SU-DHL-6 (cell line): ENCODE data around the gene OBSCN.

ENCODE experiments used
- H2AFZ ChIP-seq: fragments of 200-600 bp; sonication (generic); 2 replicates; pipeline ENCODE4 v1.6.1; 2014; ENCODE audit warnings: low read depth, mild to moderate bottlenecking, moderate library complexity, mixed read lengths, antibody characterized with exemption, low read length; ENCODE audit not compliant: severe bottlenecking
- H3F3A ChIP-seq: fragments of 200-600 bp; shearing (Covaris generic); 2 replicates; pipeline ENCODE4 v1.6.0; 2016; ENCODE audit warnings: antibody characterized with exemption, mild to moderate bottlenecking; ENCODE audit not compliant: insufficient read depth
- H3K27ac ChIP-seq: fragments of 200-600 bp; sonication (generic); 2 replicates; pipeline ENCODE4 v1.5.1; 2016; ENCODE audit warnings: low read depth, mild to moderate bottlenecking, low read length, moderate library complexity, mixed read lengths
- H3K27me3 ChIP-seq: fragments of 200-600 bp; sonication (generic), shearing (Covaris generic); 2 replicates; pipeline ENCODE4 v1.6.0; 2014; ENCODE audit warnings: mild to moderate bottlenecking, low read length
- H3K36me3 ChIP-seq: fragments of 200-600 bp; sonication (generic); 2 replicates; pipeline ENCODE4 v1.6.1; 2014; ENCODE audit warnings: mild to moderate bottlenecking, low read length, mixed read lengths
- H3K4me2 ChIP-seq: fragments of 300-600, 200-600 bp; shearing (Covaris generic), sonication (generic); 2 replicates; pipeline ENCODE4 v1.6.0; 2014; ENCODE audit warnings: low read length, low read depth, mild to moderate bottlenecking; ENCODE audit not compliant: poor library complexity, severe bottlenecking
- H3K4me3 ChIP-seq: fragments of 200-600 bp; sonication (generic); 2 replicates; pipeline ENCODE4 v1.5.1; 2014; ENCODE audit warnings: antibody characterized with exemption, low read length, mild to moderate bottlenecking, mixed read lengths; ENCODE audit not compliant: insufficient read depth, poor library complexity, severe bottlenecking
- H3K79me2 ChIP-seq: fragments of 200-600 bp; sonication (generic); 2 replicates; pipeline ENCODE4 v1.6.1; 2014; ENCODE audit warnings: mild to moderate bottlenecking, low read length, moderate library complexity; ENCODE audit not compliant: insufficient read depth
- H3K9ac ChIP-seq: fragments of 200-600 bp; sonication (generic); 2 replicates; pipeline ENCODE4 v1.7.0; 2014; ENCODE audit warnings: mild to moderate bottlenecking, low read length
- H3K9me2 ChIP-seq: fragments of 200-600 bp; sonication (generic); replicated peaks from 2 replicates; pipeline ENCODE4 v1.6.1; 2014; ENCODE audit warnings: low read length; ENCODE audit not compliant: insufficient read depth
- H3K9me3 ChIP-seq: fragments of 200-600 bp; sonication (generic); 2 replicates; pipeline ENCODE4 v1.6.1; 2014; ENCODE audit warnings: low read length, mixed read lengths; ENCODE audit not compliant: insufficient read depth
- H4K20me1 ChIP-seq: fragments of 200-600 bp; sonication (generic); 2 replicates; pipeline ENCODE4 v1.6.1; 2014; ENCODE audit warnings: low read depth, mild to moderate bottlenecking, antibody characterized with exemption, low read length, moderate library complexity, mixed read lengths
- CTCF ChIP-seq: fragments of 200-600 bp; sonication (generic); IDR thresholded peaks from one replicate; pipeline ENCODE4 v1.5.1; 2017; ENCODE audit warnings: antibody characterized with exemption, mild to moderate bottlenecking, low read length, moderate library complexity; ENCODE audit not compliant: insufficient read depth, poor library complexity, severe bottlenecking
- EZH2phosphoT487 ChIP-seq: fragments of 200-600 bp; sonication (generic), shearing (Covaris generic); conservative IDR thresholded peaks from 2 replicates; pipeline ENCODE4 v1.6.1; 2018; ENCODE audit warnings: mild to moderate bottlenecking, antibody characterized with exemption, low read length, moderate library complexity, mixed read lengths

Gene OBSCN

GRCh38 chr1:228176461-228177182, 31.2 kb upstream of the OBSCN start:
- Histone ChIP-seq H3K9me2 (no peaks in the 10 kb centered on the region), H3F3A (no peaks in the 10 kb centered on the region), H3K27ac (no peak overlapping the region), H3K4me3 (no peak overlapping the region), H3K27me3 (no peaks in the 10 kb centered on the region), H3K4me2 (no peak overlapping the region), H3K36me3 (no peaks in the 10 kb centered on the region), H4K20me1 (no peaks in the 10 kb centered on the region), H3K79me2 (no peaks in the 10 kb centered on the region), H3K9me3 (no peaks in the 10 kb centered on the region), H2AFZ (no peak overlapping the region), H3K9ac (no peak overlapping the region)
- TF ChIP-seq CTCF (no peak), EZH2phosphoT487 (no peak)

- TF ChIP-seq EZH2phosphoT487 (no peak), CTCF (no peak)
- H3K27me3 ChIP-seq: no peaks in the 10 kb centered on the region
- H3K4me3 ChIP-seq: no peak overlapping the region
- H2AFZ ChIP-seq: no peak overlapping the region
- no peaks in the 10 kb centered on the region for H3K79me2 ChIP-seq
- H4K20me1 ChIP-seq: no peaks in the 10 kb centered on the region
- H3K9me2 ChIP-seq: no peaks in the 10 kb centered on the region
- no peaks in the 10 kb centered on the region for H3K9me3 ChIP-seq
- no peaks in the 10 kb centered on the region for H3K36me3 ChIP-seq
- no peak overlapping the region for H3K27ac ChIP-seq
- no peak overlapping the region for H3K9ac ChIP-seq
- H3K4me2 ChIP-seq: no peak overlapping the region
- no peaks in the 10 kb centered on the region for H3F3A ChIP-seq
Measured at GRCh38 chr1:228177183-228177475, 30.7 kb upstream of the OBSCN start.

- H3K4me3 ChIP-seq: no peak overlapping the region
- TF ChIP-seq CTCF (no peak), EZH2phosphoT487 (no peak)
- no peaks in the 10 kb centered on the region for H3F3A ChIP-seq
- no peaks in the 10 kb centered on the region for H4K20me1 ChIP-seq
- H3K9me2 ChIP-seq: no peaks in the 10 kb centered on the region
- H3K79me2 ChIP-seq: no peaks in the 10 kb centered on the region
- no peaks in the 10 kb centered on the region for H3K27me3 ChIP-seq
- H3K9ac ChIP-seq: no peak overlapping the region
- H2AFZ ChIP-seq: no peak overlapping the region
- H3K9me3 ChIP-seq: no peaks in the 10 kb centered on the region
- H3K36me3 ChIP-seq: no peaks in the 10 kb centered on the region
- H3K4me2 ChIP-seq: no peak overlapping the region
- no peak overlapping the region for H3K27ac ChIP-seq
Measured at GRCh38 chr1:228177721-228178710, 29.8 kb upstream of the OBSCN start.
